GM18499 (cell line): Measurements from ENCODE around the gene NUDT2.
"Not testable (repeated sequence)": the region's sequence is repeated elsewhere in the genome, so short reads cannot be mapped to it uniquely, and the experiment has no call there.

Experiments used
- ATAC-seq: cut with Tn5 transposase; IDR thresholded peaks from one replicate; pipeline ENCODE4 v1.9.1; 2021; ENCODE audit warnings: moderate number of reproducible peaks; ENCODE audit not compliant: insufficient read depth, unreplicated experiment

The NUDT2 gene

GRCh38 chr9:34334337-34334824, 5.0 kb downstream of the NUDT2 start:
- no peak for ATAC-seq

GRCh38 chr9:34334916-34335315, 5.5 kb downstream of the NUDT2 start:
- ATAC-seq = no peak

- ATAC-seq = no peak
Observed at GRCh38 chr9:34335376-34335775, 6.0 kb downstream of the NUDT2 start.

GRCh38 chr9:34337403-34337802, 8.0 kb downstream of the NUDT2 start:
- ATAC-seq = no peak

GRCh38 chr9:34338079-34338478, 8.7 kb downstream of the NUDT2 start:
- ATAC-seq = not testable (repeated sequence)

GRCh38 chr9:34338665-34339385, 9.5 kb downstream of the NUDT2 start:
- ATAC-seq = no peak

- no peak for ATAC-seq
Observed at GRCh38 chr9:34341659-34342295, 12.4 kb downstream of the NUDT2 start.

- no peak for ATAC-seq
Observed at GRCh38 chr9:34343090-34343489, 13.7 kb downstream of the NUDT2 start.

- no peak for ATAC-seq
Observed at GRCh38 chr9:34343605-34344004, 14.2 kb downstream of the NUDT2 start.

GRCh38 chr9:34346873-34347799, 17.8 kb downstream of the NUDT2 start:
- no peak for ATAC-seq

- no peak for ATAC-seq
Observed at GRCh38 chr9:34347800-34348158, 18.4 kb downstream of the NUDT2 start.

GRCh38 chr9:34349324-34349723, 20.0 kb downstream of the NUDT2 start:
- no peak for ATAC-seq

- ATAC-seq = not testable (repeated sequence)
Observed at GRCh38 chr9:34352122-34352652, 22.8 kb downstream of the NUDT2 start.

GRCh38 chr9:34352957-34353356, 23.6 kb downstream of the NUDT2 start:
- not testable (repeated sequence) for ATAC-seq

GRCh38 chr9:34362614-34363214, 33.3 kb downstream of the NUDT2 start:
- no peak for ATAC-seq

GRCh38 chr9:34363619-34364351, 34.4 kb downstream of the NUDT2 start:
- no peak for ATAC-seq

GRCh38 chr9:34365282-34365681, 35.9 kb downstream of the NUDT2 start:
- ATAC-seq = no peak

GRCh38 chr9:34366365-34366764, 37.0 kb downstream of the NUDT2 start:
- no peak for ATAC-seq

- ATAC-seq = not testable (repeated sequence)
Observed at GRCh38 chr9:34367751-34368410, 38.5 kb downstream of the NUDT2 start.
